ENCODE data around the gene BAZ1B.
"Not testable (repeated sequence)": the region's sequence is repeated elsewhere in the genome, so short reads cannot be mapped to it uniquely, and the experiment has no call there.

The BAZ1B gene

GRCh38 chr7:73557397-73558257 lies 35.5 kb upstream of the BAZ1B start, which contains the start of gene BCL7B:
BCL7B (minus strand) TSS chr7:73557690; CDS start chr7:73557578, 112 bp downstream.
- DNase-seq (ENCODE audit: low read depth in 1 of 2, low spot score in 1 of 2), result peak; percentile 90 to 97
- TF ChIP-seq JUND (IDR thresholded peaks at IDR 0.05; ENCODE audit: low read depth), result no peak
- in situ Hi-C loops (cut with HindIII; ENCODE audit: low pct_unique_long_range_greater_than_20kb, low sequenced_read_pairs), result no loop called here

GRCh38 chr7:73557108-73557396 lies 35.0 kb upstream of the BAZ1B start:
- TF ChIP-seq JUND (IDR thresholded peaks at IDR 0.05; ENCODE audit: low read depth), result no peak
- DNase-seq (ENCODE audit: low read depth in 1 of 2, low spot score in 1 of 2), result peak; percentile 96 to 97
- in situ Hi-C loops (cut with HindIII; ENCODE audit: low pct_unique_long_range_greater_than_20kb, low sequenced_read_pairs), result no loop called here

- in situ Hi-C loops (cut with HindIII; ENCODE audit: low pct_unique_long_range_greater_than_20kb, low sequenced_read_pairs), result no loop called here
Observed at GRCh38 chr7:73556208-73557107, 34.4 kb upstream of the BAZ1B start.

GRCh38 chr7:73555411-73555982 lies 33.4 kb upstream of the BAZ1B start:
- in situ Hi-C loops (cut with HindIII; ENCODE audit: low pct_unique_long_range_greater_than_20kb, low sequenced_read_pairs), result no loop called here
- no peak for DNase-seq (ENCODE audit: low read depth in 1 of 2, low spot score in 1 of 2)
- TF ChIP-seq JUND (IDR thresholded peaks at IDR 0.05; ENCODE audit: low read depth), result no peak

More at GRCh38 chr7:73556208-73557107, 34.4 kb upstream of the BAZ1B start:
- no peak for TF ChIP-seq JUND (IDR thresholded peaks at IDR 0.05; ENCODE audit: low read depth)
- no peak for DNase-seq (ENCODE audit: low read depth in 1 of 2, low spot score in 1 of 2)

- in situ Hi-C loops (cut with HindIII; ENCODE audit: low pct_unique_long_range_greater_than_20kb, low sequenced_read_pairs); DNase-seq (ENCODE audit: low read depth in 1 of 2, low spot score in 1 of 2): not testable (repeated sequence)
Observed at GRCh38 chr7:73550093-73550492, 28.0 kb upstream of the BAZ1B start.

- in situ Hi-C loops (cut with HindIII; ENCODE audit: low pct_unique_long_range_greater_than_20kb, low sequenced_read_pairs), result no loop called here
- no peak for TF ChIP-seq JUND (IDR thresholded peaks at IDR 0.05; ENCODE audit: low read depth)
- no peak for DNase-seq (ENCODE audit: low read depth in 1 of 2, low spot score in 1 of 2)
Observed at GRCh38 chr7:73549176-73549575, 27.1 kb upstream of the BAZ1B start.

- DNase-seq (ENCODE audit: low read depth in 1 of 2, low spot score in 1 of 2), result no peak
- TF ChIP-seq JUND (IDR thresholded peaks at IDR 0.05; ENCODE audit: low read depth), result no peak
- in situ Hi-C loops (cut with HindIII; ENCODE audit: low pct_unique_long_range_greater_than_20kb, low sequenced_read_pairs), result no loop called here
Observed at GRCh38 chr7:73547841-73548240, 25.7 kb upstream of the BAZ1B start.

- DNase-seq (ENCODE audit: low read depth in 1 of 2, low spot score in 1 of 2), result no peak
- TF ChIP-seq JUND (IDR thresholded peaks at IDR 0.05; ENCODE audit: low read depth), result no peak
- in situ Hi-C loops (cut with HindIII; ENCODE audit: low pct_unique_long_range_greater_than_20kb, low sequenced_read_pairs), result no loop called here
Observed at GRCh38 chr7:73544678-73545077, 22.6 kb upstream of the BAZ1B start.

GRCh38 chr7:73541722-73542121 lies 19.6 kb upstream of the BAZ1B start:
- in situ Hi-C loops (cut with HindIII; ENCODE audit: low pct_unique_long_range_greater_than_20kb, low sequenced_read_pairs), result no loop called here
- TF ChIP-seq JUND (IDR thresholded peaks at IDR 0.05; ENCODE audit: low read depth), result no peak

GRCh38 chr7:73539709-73540108 lies 17.6 kb upstream of the BAZ1B start:
- in situ Hi-C loops (cut with HindIII; ENCODE audit: low pct_unique_long_range_greater_than_20kb, low sequenced_read_pairs), result no loop called here
- TF ChIP-seq JUND (IDR thresholded peaks at IDR 0.05; ENCODE audit: low read depth), result no peak
- DNase-seq (ENCODE audit: low read depth in 1 of 2, low spot score in 1 of 2), result no peak

More at GRCh38 chr7:73541722-73542121, 19.6 kb upstream of the BAZ1B start:
- DNase-seq (ENCODE audit: low read depth in 1 of 2, low spot score in 1 of 2), result no peak

GRCh38 chr7:73538510-73538909 lies 16.4 kb upstream of the BAZ1B start:
- DNase-seq (ENCODE audit: low read depth in 1 of 2, low spot score in 1 of 2), result not testable (repeated sequence)

GRCh38 chr7:73537051-73537450 lies 15.0 kb upstream of the BAZ1B start:
- TF ChIP-seq JUND (IDR thresholded peaks at IDR 0.05; ENCODE audit: low read depth), result no peak
- DNase-seq (ENCODE audit: low read depth in 1 of 2, low spot score in 1 of 2), result no peak
- in situ Hi-C loops (cut with HindIII; ENCODE audit: low pct_unique_long_range_greater_than_20kb, low sequenced_read_pairs), result no loop called here

More at GRCh38 chr7:73538510-73538909, 16.4 kb upstream of the BAZ1B start:
- in situ Hi-C loops (cut with HindIII; ENCODE audit: low pct_unique_long_range_greater_than_20kb, low sequenced_read_pairs), result not testable (repeated sequence)

- no peak for DNase-seq (ENCODE audit: low read depth in 1 of 2, low spot score in 1 of 2)
- in situ Hi-C loops (cut with HindIII; ENCODE audit: low pct_unique_long_range_greater_than_20kb, low sequenced_read_pairs), result no loop called here
- no peak for TF ChIP-seq JUND (IDR thresholded peaks at IDR 0.05; ENCODE audit: low read depth)
Observed at GRCh38 chr7:73536479-73536878, 14.4 kb upstream of the BAZ1B start.

- in situ Hi-C loops (cut with HindIII; ENCODE audit: low pct_unique_long_range_greater_than_20kb, low sequenced_read_pairs); DNase-seq (ENCODE audit: low read depth in 1 of 2, low spot score in 1 of 2): not testable (repeated sequence)
Observed at GRCh38 chr7:73535918-73536317, 13.8 kb upstream of the BAZ1B start.

All from T47D (cell line).